GM12878 (cell line): ENCODE data around the gene RASAL3. TPM values are rescaled to one million over a fixed set of nuclear protein-coding genes. Genes with fewer than 3 reads are reported as not detected.

Experiments used
- ATAC-seq: fragments of 200-7000 bp; cut with Tn5 transposase; 3 replicates; pipeline ENCODE4 v1.9.1; 2020; ENCODE audit warnings: mild to moderate bottlenecking, moderate library complexity
- BruUV-seq: library from RNA; stranded (reverse); fragments of 400-500 nt; replicated peaks from 2 replicates; lab custom pipeline; 2021; lab: Mats Ljungman, UMichigan
- CTCF ChIA-PET: fragments of 300-600 bp; sonication (Branson Sonifier 250); formaldehyde crosslinking; extraction: SDS; loops from one replicate; lab custom pipeline; 2021; ENCODE audit warnings: inconsistent platforms; lab: Yijun Ruan, JAX
- POLR2A ChIA-PET: fragments of 350-600 bp; formaldehyde crosslinking; extraction: SDS; loops from one replicate; lab custom pipeline; 2021; ENCODE audit warnings: inconsistent platforms; lab: Charles Lee
- RAD21 ChIA-PET: fragments of 300-600 bp; sonication (Branson Sonifier 250); formaldehyde crosslinking; loops from one replicate; lab custom pipeline; 2023; ENCODE audit warnings: antibody characterized with exemption; ENCODE audit not compliant: unreplicated experiment; lab: Charles Lee
- SMC1A ChIA-PET: fragments of 300-600 bp; sonication (Branson Sonifier 250); formaldehyde crosslinking; loops from one replicate; lab custom pipeline; 2023; ENCODE audit not compliant: unreplicated experiment, uncharacterized antibody; lab: Charles Lee
- DNase-seq: peaks from one replicate; pipeline ENCODE4 v3.0.0-alpha.2; 2011; ENCODE audit warnings: low read depth, low spot score
- FAIRE-seq: peaks from 3 replicates; lab custom pipeline; 2011; peaks lifted over from hg19 to GRCh38; lab: Jason Lieb, UNC
- H2AFZ ChIP-seq: 2 replicates; pipeline ENCODE4 v1.6.0; 2011; ENCODE audit warnings: low read depth, low read length, control low read depth; ENCODE audit not compliant: control insufficient read depth
- H3K27ac ChIP-seq: 2 replicates; pipeline ENCODE4 v1.5.1; 2011; ENCODE audit warnings: control low read depth; ENCODE audit not compliant: control insufficient read depth, insufficient read depth
- H3K27me3 ChIP-seq, 2 experiments: replicated peaks in 1 of 2; 2 replicates each; pipeline versions ENCODE4 v1.6.0 to v1.6.1; 2011; ENCODE audit warnings: low read length in 1 of 2; ENCODE audit not compliant: control insufficient read depth in 2 of 2, insufficient read depth in 2 of 2
- H3K36me3 ChIP-seq, 2 experiments: 2 replicates each; pipeline ENCODE4 v1.5.1; 2011; ENCODE audit warnings: low read length in 1 of 2; ENCODE audit not compliant: control insufficient read depth in 2 of 2, insufficient read depth in 2 of 2
- H3K4me1 ChIP-seq: 2 replicates; pipeline ENCODE4 v1.6.1; 2011; ENCODE audit warnings: mild to moderate bottlenecking, low read length, moderate library complexity, mixed read lengths; ENCODE audit not compliant: control insufficient read depth, insufficient read depth
- H3K4me2 ChIP-seq: 2 replicates; pipeline ENCODE4 v1.6.0; 2011; ENCODE audit warnings: control low read depth; ENCODE audit not compliant: control insufficient read depth, insufficient read depth
- H3K4me3 ChIP-seq: fragments of 200-600 bp; sonication (generic); 2 replicates; pipeline ENCODE4 v1.5.1; 2016
- H3K79me2 ChIP-seq: 2 replicates; pipeline ENCODE4 v1.6.0; 2011; ENCODE audit warnings: low read length; ENCODE audit not compliant: control insufficient read depth, insufficient read depth
- H3K9ac ChIP-seq: 2 replicates; pipeline ENCODE4 v1.8.0; 2011; ENCODE audit warnings: low read length, control low read depth, mixed read lengths; ENCODE audit not compliant: control insufficient read depth, insufficient read depth
- H3K9me3 ChIP-seq: replicated peaks from 3 replicates; pipeline ENCODE4 v1.5.1; 2011; ENCODE audit warnings: mild to moderate bottlenecking, low read length; ENCODE audit not compliant: control insufficient read depth, insufficient read depth
- H4K20me1 ChIP-seq: 2 replicates; pipeline ENCODE4 v1.6.0; 2011; ENCODE audit not compliant: control insufficient read depth, insufficient read depth
- WGBS: methylation state at CpG from one replicate; pipeline ENCODE4 v1.1.6; 2016; ENCODE audit warnings: low lambda C conversion rate; ENCODE audit not compliant: insufficient replicate concordance, insufficient coverage; ENCODE audit errors: missing lambda C conversion rate; 5-methylcytosine and 5-hydroxymethylcytosine counted together
- in situ Hi-C: fragments of 300-500 bp; cut with MboI; formaldehyde crosslinking; loops from 9 replicates; pipeline ENCODE4 v1.14.3; 2018; ENCODE audit warnings: mixed read lengths
- intact Hi-C: fragments of 100-400 bp; cut with micrococcal nuclease; formaldehyde crosslinking; loops from one replicate; pipeline ENCODE4 v1.14.2; 2022; ENCODE audit not compliant: unreplicated experiment
- polyA plus RNA-seq, 11 experiments: library from polyadenylated mRNA; depleted of rRNA in 4 of 11; unstranded in 6 of 11; stranded (reverse) in 5 of 11; fragments of >200 nt; fragmentation: Nextera tagmentation in 4 of 11; fragmentation: Illumina TruSeq in 1 of 11; extraction: Ambion mirVana in 4 of 11; extraction: Trizol in 1 of 11; gene quantifications; 1 replicate in 1 of 11; 2 replicates in 10 of 11; pipeline versions ENCODE4 v1.2.1 to v1.2.3, GENCODE V29; 2011 to 2016; ENCODE audit warnings: inconsistent platforms in 2 of 11, missing spikeins in 2 of 11, low read depth in 1 of 11
- total RNA-seq, 4 experiments: library from RNA; depleted of rRNA in 3 of 4; stranded (reverse); fragments of >200 nt in 3 of 4; fragmentation: Illumina TruSeq in 1 of 4; extraction: Trizol in 1 of 4; gene quantifications; 2 replicates each; pipeline versions ENCODE4 v1.2.1 to v1.2.3, GENCODE V29; 2013 to 2021
- TF ChIP-seq, protein P1 (sequence below): fragments of 450-650 bp; conservative IDR thresholded peaks from 2 replicates; pipeline ENCODE4 v1.6.1; 2017; ENCODE audit warnings: mild to moderate bottlenecking, moderate library complexity
- TF ChIP-seq, protein P2 (sequence below): fragments of 150-350 bp; IDR thresholded peaks from 2 replicates; pipeline ENCODE4 v1.6.1; 2016; ENCODE audit warnings: low read depth, low read length
- TF ChIP-seq, protein P3 (sequence below): fragments of 450-650 bp; IDR thresholded peaks from 2 replicates; pipeline ENCODE4 v1.6.1; 2016; ENCODE audit warnings: mild to moderate bottlenecking

Gene RASAL3
- total and polyA plus RNA-seq, 10 of the 15 experiments (the other 5 are each of a cell fraction or from before 2014, with no cell fraction given) = 1.7 to 81.3 (median 23.2) TPM

DNA sequence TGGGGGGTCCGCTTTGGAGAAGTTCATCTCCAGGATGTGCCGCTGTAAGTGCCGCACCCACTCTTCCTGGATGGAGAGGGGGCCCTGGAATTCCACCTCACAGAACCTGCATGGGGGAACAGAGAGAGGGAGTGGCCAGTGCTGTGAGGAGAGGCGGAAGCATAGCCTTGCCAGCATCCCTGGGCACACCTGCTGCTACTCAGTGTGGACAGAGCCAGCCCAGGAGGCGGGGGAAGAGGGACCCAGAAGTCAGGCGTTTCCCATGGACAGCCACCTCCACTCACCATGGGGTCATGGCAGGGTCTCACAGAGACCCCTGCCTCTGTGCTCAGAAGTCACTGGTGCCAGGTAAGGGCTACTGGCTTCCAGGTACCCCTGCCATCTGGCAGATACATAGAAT lies 41.2 kb downstream of the RASAL3 start:
- no TSS peak for BruUV-seq
- RAD21 ChIA-PET = no interaction called here
- H3K36me3 ChIP-seq = peaks cover 14 to 43% of the 10 kb centered on the region in 2 experiments
- WGBS = 100% methylated on average over 5 of the region's 6 CpGs
- DNase-seq (no peak), FAIRE-seq (no peak), ATAC-seq (no peak)
- H3K27me3 ChIP-seq = no peaks in the 10 kb centered on the region
- no peaks in the 10 kb centered on the region; the same call in 2 of the 3 replicates for H3K9me3 ChIP-seq
- TF ChIP-seq, protein P1, sequence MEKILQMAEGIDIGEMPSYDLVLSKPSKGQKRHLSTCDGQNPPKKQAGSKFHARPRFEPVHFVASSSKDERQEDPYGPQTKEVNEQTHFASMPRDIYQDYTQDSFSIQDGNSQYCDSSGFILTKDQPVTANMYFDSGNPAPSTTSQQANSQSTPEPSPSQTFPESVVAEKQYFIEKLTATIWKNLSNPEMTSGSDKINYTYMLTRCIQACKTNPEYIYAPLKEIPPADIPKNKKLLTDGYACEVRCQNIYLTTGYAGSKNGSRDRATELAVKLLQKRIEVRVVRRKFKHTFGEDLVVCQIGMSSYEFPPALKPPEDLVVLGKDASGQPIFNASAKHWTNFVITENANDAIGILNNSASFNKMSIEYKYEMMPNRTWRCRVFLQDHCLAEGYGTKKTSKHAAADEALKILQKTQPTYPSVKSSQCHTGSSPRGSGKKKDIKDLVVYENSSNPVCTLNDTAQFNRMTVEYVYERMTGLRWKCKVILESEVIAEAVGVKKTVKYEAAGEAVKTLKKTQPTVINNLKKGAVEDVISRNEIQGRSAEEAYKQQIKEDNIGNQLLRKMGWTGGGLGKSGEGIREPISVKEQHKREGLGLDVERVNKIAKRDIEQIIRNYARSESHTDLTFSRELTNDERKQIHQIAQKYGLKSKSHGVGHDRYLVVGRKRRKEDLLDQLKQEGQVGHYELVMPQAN = no peak
- TF ChIP-seq, protein P2, sequence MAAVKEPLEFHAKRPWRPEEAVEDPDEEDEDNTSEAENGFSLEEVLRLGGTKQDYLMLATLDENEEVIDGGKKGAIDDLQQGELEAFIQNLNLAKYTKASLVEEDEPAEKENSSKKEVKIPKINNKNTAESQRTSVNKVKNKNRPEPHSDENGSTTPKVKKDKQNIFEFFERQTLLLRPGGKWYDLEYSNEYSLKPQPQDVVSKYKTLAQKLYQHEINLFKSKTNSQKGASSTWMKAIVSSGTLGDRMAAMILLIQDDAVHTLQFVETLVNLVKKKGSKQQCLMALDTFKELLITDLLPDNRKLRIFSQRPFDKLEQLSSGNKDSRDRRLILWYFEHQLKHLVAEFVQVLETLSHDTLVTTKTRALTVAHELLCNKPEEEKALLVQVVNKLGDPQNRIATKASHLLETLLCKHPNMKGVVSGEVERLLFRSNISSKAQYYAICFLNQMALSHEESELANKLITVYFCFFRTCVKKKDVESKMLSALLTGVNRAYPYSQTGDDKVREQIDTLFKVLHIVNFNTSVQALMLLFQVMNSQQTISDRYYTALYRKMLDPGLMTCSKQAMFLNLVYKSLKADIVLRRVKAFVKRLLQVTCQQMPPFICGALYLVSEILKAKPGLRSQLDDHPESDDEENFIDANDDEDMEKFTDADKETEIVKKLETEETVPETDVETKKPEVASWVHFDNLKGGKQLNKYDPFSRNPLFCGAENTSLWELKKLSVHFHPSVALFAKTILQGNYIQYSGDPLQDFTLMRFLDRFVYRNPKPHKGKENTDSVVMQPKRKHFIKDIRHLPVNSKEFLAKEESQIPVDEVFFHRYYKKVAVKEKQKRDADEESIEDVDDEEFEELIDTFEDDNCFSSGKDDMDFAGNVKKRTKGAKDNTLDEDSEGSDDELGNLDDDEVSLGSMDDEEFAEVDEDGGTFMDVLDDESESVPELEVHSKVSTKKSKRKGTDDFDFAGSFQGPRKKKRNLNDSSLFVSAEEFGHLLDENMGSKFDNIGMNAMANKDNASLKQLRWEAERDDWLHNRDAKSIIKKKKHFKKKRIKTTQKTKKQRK = no peak
- TF ChIP-seq, protein P3, sequence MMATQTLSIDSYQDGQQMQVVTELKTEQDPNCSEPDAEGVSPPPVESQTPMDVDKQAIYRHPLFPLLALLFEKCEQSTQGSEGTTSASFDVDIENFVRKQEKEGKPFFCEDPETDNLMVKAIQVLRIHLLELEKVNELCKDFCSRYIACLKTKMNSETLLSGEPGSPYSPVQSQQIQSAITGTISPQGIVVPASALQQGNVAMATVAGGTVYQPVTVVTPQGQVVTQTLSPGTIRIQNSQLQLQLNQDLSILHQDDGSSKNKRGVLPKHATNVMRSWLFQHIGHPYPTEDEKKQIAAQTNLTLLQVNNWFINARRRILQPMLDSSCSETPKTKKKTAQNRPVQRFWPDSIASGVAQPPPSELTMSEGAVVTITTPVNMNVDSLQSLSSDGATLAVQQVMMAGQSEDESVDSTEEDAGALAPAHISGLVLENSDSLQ = no peak
- H3K27ac ChIP-seq = no peak overlapping the region
- no peaks in the 10 kb centered on the region for H3K4me1 ChIP-seq
- in situ Hi-C loops (no loop called here), intact Hi-C loops (no loop called here)
- H3K4me2 ChIP-seq = no peak overlapping the region
- H3K79me2 ChIP-seq = peaks cover 7% of the 10 kb centered on the region
- CTCF ChIA-PET = no interaction called here
- no peak overlapping the region for H3K9ac ChIP-seq
- no peaks in the 10 kb centered on the region for H4K20me1 ChIP-seq
- H2AFZ ChIP-seq = no peak overlapping the region
- SMC1A ChIA-PET = no interaction called here
- POLR2A ChIA-PET = no interaction called here
- H3K4me3 ChIP-seq = no peak overlapping the region
